Psoas muscle (tissue), 8 donors: Measurements from ENCODE around the gene LYRM1. TPM values are rescaled to one million over a fixed set of nuclear protein-coding genes. Genes with fewer than 3 reads are reported as not detected.

Experiments
- ATAC-seq, 4 donors: fragments of 200-7000 bp; cut with Tn5 transposase; one replicate each; pipeline ENCODE4 v1.9.1; 2020; ENCODE audit warnings: moderate library complexity in 3 of 4, mild to moderate bottlenecking in 2 of 4
- DNase-seq, 2 donors: peaks; one replicate each; pipeline ENCODE4 v3.0.0-alpha.2; 2020
- H3K27ac ChIP-seq: fragments of 200-600 bp; one replicate; pipeline ENCODE4 v1.8.0; 2022
- H3K27me3 ChIP-seq, 3 donors: fragments of 200-600 bp in 1 of 3; one replicate each; pipeline versions ENCODE4 v1.6.1 to v1.8.0; 2013 to 2022; ENCODE audit warnings: low read length in 2 of 3, mild to moderate bottlenecking in 2 of 3, moderate library complexity in 1 of 3; ENCODE audit not compliant: insufficient read depth in 3 of 3
- H3K36me3 ChIP-seq, 2 donors: fragments of 200-600 bp in 1 of 2; one replicate each; pipeline versions ENCODE4 v1.6.1 to v1.8.0; 2013 to 2022; ENCODE audit warnings: low read depth in 1 of 2, mild to moderate bottlenecking in 1 of 2, moderate library complexity in 1 of 2; ENCODE audit not compliant: insufficient read depth in 1 of 2
- H3K4me1 ChIP-seq: fragments of 200-600 bp; one replicate; pipeline ENCODE4 v1.8.0; 2022
- H3K4me3 ChIP-seq: fragments of 200-600 bp; one replicate; pipeline ENCODE4 v1.8.0; 2022; ENCODE audit warnings: mild to moderate bottlenecking
- H3K9me3 ChIP-seq: fragments of 200-600 bp; one replicate; pipeline ENCODE4 v1.8.0; 2022
- CTCF ChIP-seq: fragments of 200-600 bp; IDR thresholded peaks from one replicate; pipeline ENCODE4 v1.8.0; 2022; ENCODE audit warnings: antibody characterized with exemption
- WGBS, 3 donors: extraction: QIAGEN DNeasy Blood & Tissue Kit; methylation state at CpG; one replicate each; pipeline versions ENCODE4 v1.1.6 to v1.1.7; 2013; 5-methylcytosine and 5-hydroxymethylcytosine counted together
- intact Hi-C, 2 donors: fragments of 100-400 bp; cut with DNase I; formaldehyde crosslinking; loops; one replicate each; pipeline versions ENCODE4 v1.11.0 to v1.14.2; 2022
- polyA plus RNA-seq, 3 donors: library from polyadenylated mRNA; stranded (reverse); fragments of 200-250 nt; gene quantifications; one replicate each; pipeline ENCODE4 v1.2.3, GENCODE V29; 2013
- total RNA-seq, 4 donors: library from RNA; stranded (reverse); fragmentation: NEBNext Ultra II Directional in 2 of 4; extraction: Animal tissue kit (Norgen Biotek cat#: 25700) in 2 of 4; gene quantifications; one replicate each; pipeline versions ENCODE4 v1.2.1 to v1.2.4, GENCODE V29; 2021 to 2023
- donor health status: healthy with polysubstance abuse.
- donor health status: DM: no; HTN: no; CAD: no; lungs with moderate emphysema.
- donor health status: Bipolar disorder and iron deficiency.
- donor health status: healthy.
- donor health status: DM: yes; HTN: yes; CAD: no.
- donor health status: DM: no; HTN: no; CAD: no.
- donor health status: DM: no; HTN: no; CAD: no.
- donor health status: DM: yes; HTN: yes; CAD: no.

LYRM1 gene
- total and polyA plus RNA-seq, 7 donors = 27.2 to 54.0 (median 37.3) TPM

- DNase-seq = no peak
- peak in 3 of 4 donors; percentile 53 to 69 (median 58) for ATAC-seq
- no peak for TF ChIP-seq CTCF
- intact Hi-C loops = no loop called here
- Histone ChIP-seq H3K4me1 (peaks cover 27% of the 10 kb centered on the region), H3K36me3 (no peaks in the 10 kb centered on the region), H3K27me3 (no peaks in the 10 kb centered on the region), H3K9me3 (no peaks in the 10 kb centered on the region), H3K27ac (peak overlapping the region; percentile 60), H3K4me3 (no peak overlapping the region)
- 54 to 56% (median 56%) methylated on average over 2 of the region's 2 CpGs for WGBS, 3 donors
Observed at GRCh38 chr16:20910781-20911321, 10.3 kb downstream of the LYRM1 start.

GRCh38 chr16:20911361-20911760 is 10.8 kb downstream of the LYRM1 start:
- Histone ChIP-seq H3K4me1 (peaks cover 22% of the 10 kb centered on the region), H3K27ac (peak overlapping the region; percentile 60), H3K36me3 (peaks cover 0 to 3% of the 10 kb centered on the region in 2 donors), H3K9me3 (no peaks in the 10 kb centered on the region), H3K27me3 (no peaks in the 10 kb centered on the region), H3K4me3 (no peak overlapping the region)
- no peak for TF ChIP-seq CTCF
- 41 to 52% (median 41%) methylated on average over 1 of the region's 1 CpG for WGBS, 3 donors
- no peak for DNase-seq
- intact Hi-C loops = no loop called here
- no peak for ATAC-seq

- WGBS, 3 donors = 84 to 87% (median 87%) methylated on average over 10 of the region's 10 CpGs
- TF ChIP-seq CTCF = no peak
- H3K36me3 ChIP-seq = peaks cover 0 to 10% of the 10 kb centered on the region in 2 donors
- no peak overlapping the region for H3K4me3 ChIP-seq
- no peak for ATAC-seq
- peaks cover 14% of the 10 kb centered on the region for H3K4me1 ChIP-seq
- DNase-seq = no peak
- no peaks in the 10 kb centered on the region for H3K27me3 ChIP-seq
- H3K9me3 ChIP-seq = no peaks in the 10 kb centered on the region
- H3K27ac ChIP-seq = no peak overlapping the region
- intact Hi-C loops = no loop called here
Observed at GRCh38 chr16:20916289-20916688, 15.7 kb downstream of the LYRM1 start.

GRCh38 chr16:20916942-20917341 is 16.4 kb downstream of the LYRM1 start:
- Histone ChIP-seq H3K4me3 (no peak overlapping the region), H3K36me3 (peaks cover 0 to 12% of the 10 kb centered on the region in 2 donors), H3K27me3 (no peaks in the 10 kb centered on the region), H3K27ac (no peak overlapping the region), H3K9me3 (no peaks in the 10 kb centered on the region), H3K4me1 (peaks cover 14% of the 10 kb centered on the region)
- WGBS, 3 donors = 88 to 95% (median 94%) methylated on average over 4 of the region's 4 CpGs
- intact Hi-C loops = no loop called here
- no peak for ATAC-seq
- TF ChIP-seq CTCF = no peak
- DNase-seq = no peak
